MCF 10A (cell line): ENCODE data around the gene IL22. TPM values are rescaled to one million over a fixed set of nuclear protein-coding genes. Genes with fewer than 3 reads are reported as not detected.

Experiments
- Bru-seq: library from RNA; stranded (reverse); fragments of 400-500 nt; gene quantifications from one replicate; lab custom pipeline; 2021; lab: Mats Ljungman, UMichigan
- BruChase-seq, 2 experiments: library from RNA; stranded (reverse); fragments of 400-500 nt; gene quantifications; one replicate each; lab custom pipeline; 2021; lab: Mats Ljungman, UMichigan
- BruUV-seq: library from RNA; stranded (reverse); fragments of 400-500 nt; replicated peaks from 2 replicates; lab custom pipeline; 2021; lab: Mats Ljungman, UMichigan
- CTCF ChIA-PET: fragments of 300-600 bp; sonication (Branson Sonifier 250); formaldehyde crosslinking; extraction: SDS; loops from one replicate; lab custom pipeline; 2021; ENCODE audit warnings: antibody characterized with exemption, inconsistent platforms; lab: Yijun Ruan, JAX
- POLR2A ChIA-PET: fragments of 300-600, 350-650 bp; sonication (Branson Sonifier 250); formaldehyde crosslinking; extraction: SDS; loops from one replicate; lab custom pipeline; 2020; ENCODE audit warnings: antibody characterized with exemption, inconsistent platforms; lab: Yijun Ruan, JAX
- DNase-seq: peaks from one replicate; pipeline ENCODE4 v3.0.0-alpha.2; 2018; ENCODE audit not compliant: unreplicated experiment
- H3K27ac Mint-ChIP-seq: one replicate; pipeline ENCODE4 v1.8.0; 2022; ENCODE audit warnings: mild to moderate bottlenecking, low read depth, mixed read lengths; ENCODE audit not compliant: unreplicated experiment
- H3K27me3 Mint-ChIP-seq: one replicate; pipeline ENCODE4 v1.8.0; 2022; ENCODE audit warnings: mixed read lengths; ENCODE audit not compliant: insufficient read depth, unreplicated experiment
- H3K36me3 Mint-ChIP-seq: one replicate; pipeline ENCODE4 v1.8.0; 2022; ENCODE audit warnings: mild to moderate bottlenecking, moderate library complexity, mixed read lengths; ENCODE audit not compliant: insufficient read depth, unreplicated experiment
- H3K4me1 Mint-ChIP-seq: one replicate; pipeline ENCODE4 v1.8.0; 2022; ENCODE audit warnings: mixed read lengths; ENCODE audit not compliant: insufficient read depth, unreplicated experiment
- H3K4me3 Mint-ChIP-seq: one replicate; pipeline ENCODE4 v1.8.0; 2022; ENCODE audit warnings: mild to moderate bottlenecking, moderate library complexity, mixed read lengths; ENCODE audit not compliant: unreplicated experiment
- H3K9me3 Mint-ChIP-seq: one replicate; pipeline ENCODE4 v1.8.0; 2022; ENCODE audit warnings: mixed read lengths; ENCODE audit not compliant: unreplicated experiment
- CTCF ChIP-seq: fragments of 200-600 bp; IDR thresholded peaks from one replicate; pipeline ENCODE4 v1.8.0; 2022; ENCODE audit warnings: antibody characterized with exemption, mild to moderate bottlenecking; ENCODE audit not compliant: unreplicated experiment
- intact Hi-C: fragments of 100-400 bp; cut with micrococcal nuclease; formaldehyde crosslinking; loops from 2 replicates; pipeline ENCODE4 v1.14.1; 2022
- long read RNA-seq: library from polyadenylated mRNA; stranded (forward); transcript quantifications from one replicate; pipeline ENCODE4 v2.0.0, GENCODE V29; 2022
- total RNA-seq: library from RNA; stranded (reverse); gene quantifications from 2 replicates; pipeline ENCODE4 v1.2.3, GENCODE V29; 2022

The IL22 gene
- not detected in 2 replicates for total RNA-seq
- not detected for Bru-seq, nascent RNA
- not detected for BruChase-seq, experiment 1, labeled RNA remaining after a 6-hour chase
- percentile 11 among the genes with signal in this experiment for BruChase-seq, experiment 2, labeled RNA remaining after a 2-hour chase
- long read RNA-seq: 0 reads

GRCh38 chr12:68253504-68253903, at the start of gene IL22:
IL22 (minus strand) TSS chr12:68253604; CDS start chr12:68253448, 156 bp downstream.
- Mint-ChIP-seq H3K36me3 (no peaks in the 10 kb centered on the region), H3K27me3 (no peaks in the 10 kb centered on the region), H3K27ac (no peak within 1 kb of the TSS), H3K4me1 (peaks cover 10% of the 10 kb centered on the region), H3K4me3 (no peak within 1 kb of the TSS), H3K9me3 (no peaks in the 10 kb centered on the region)
- DNase-seq: no peak
- no peak for TF ChIP-seq CTCF
- POLR2A ChIA-PET: interaction anchor here (1.0 kb wide), 1 partner anchor 9 kb away, joined by 3 read pairs; no protein-coding TSS in a partner anchor
- intact Hi-C loops: no loop called here
- CTCF ChIA-PET: no interaction called here
- BruUV-seq: no TSS peak

- H3K27ac Mint-ChIP-seq: no peak overlapping the region
- no TSS peak for BruUV-seq
- DNase-seq: no peak
- no peaks in the 10 kb centered on the region for H3K27me3 Mint-ChIP-seq
- H3K4me1 Mint-ChIP-seq: no peaks in the 10 kb centered on the region
- CTCF ChIA-PET: no interaction called here
- intact Hi-C loops: no loop called here
- POLR2A ChIA-PET: no interaction called here
- H3K9me3 Mint-ChIP-seq: no peaks in the 10 kb centered on the region
- TF ChIP-seq CTCF: no peak
- peaks cover 27% of the 10 kb centered on the region for H3K36me3 Mint-ChIP-seq
- no peak overlapping the region for H3K4me3 Mint-ChIP-seq
These were observed 44.5 kb upstream of the IL22 start for GRCh38 chr12:68297929-68298328.

GRCh38 chr12:68294251-68294650, 40.8 kb upstream of the IL22 start:
- no peaks in the 10 kb centered on the region for H3K27me3 Mint-ChIP-seq
- ChIA-PET CTCF (interaction anchor here (1.5 kb wide), 1 partner anchor 26 kb away, joined by 3 read pairs; no protein-coding TSS in a partner anchor), POLR2A (no interaction called here)
- no peak overlapping the region for H3K4me3 Mint-ChIP-seq
- no peak overlapping the region for H3K27ac Mint-ChIP-seq
- BruUV-seq: no TSS peak
- H3K4me1 Mint-ChIP-seq: no peaks in the 10 kb centered on the region
- no peaks in the 10 kb centered on the region for H3K36me3 Mint-ChIP-seq
- no peak for TF ChIP-seq CTCF
- no peaks in the 10 kb centered on the region for H3K9me3 Mint-ChIP-seq
- no peak for DNase-seq
- intact Hi-C loops: no loop called here

GRCh38 chr12:68293347-68293746, 39.9 kb upstream of the IL22 start:
- TF ChIP-seq CTCF: no peak
- Mint-ChIP-seq H3K27ac (no peak overlapping the region), H3K27me3 (no peaks in the 10 kb centered on the region), H3K4me3 (no peak overlapping the region), H3K4me1 (no peaks in the 10 kb centered on the region), H3K36me3 (no peaks in the 10 kb centered on the region), H3K9me3 (no peaks in the 10 kb centered on the region)
- CTCF ChIA-PET: interaction anchor here (0.6 to 1.5 kb wide), 4 partner anchors 10 to 70 kb away, joined by 3 to 5 read pairs (median 4); no protein-coding TSS in a partner anchor
- POLR2A ChIA-PET: interaction anchor here (1.1 to 1.8 kb wide), 2 partner anchors 25 to 34 kb away, joined by 3 to 5 read pairs; no protein-coding TSS in a partner anchor
- intact Hi-C loops: no loop called here
- no TSS peak for BruUV-seq
- no peak for DNase-seq
